Muscle layer of colon (tissue), 2 donors: ENCODE results near the gene AEBP2.

ENCODE experiments used
- H3K27ac ChIP-seq: one replicate; pipeline ENCODE4 v1.7.0; 2013; ENCODE audit warnings: low read depth, mild to moderate bottlenecking, low read length, moderate library complexity
- H3K27me3 ChIP-seq, 2 donors: one replicate each; pipeline ENCODE4 v1.7.0; 2013; ENCODE audit warnings: low read length in 2 of 2, mild to moderate bottlenecking in 2 of 2; ENCODE audit not compliant: insufficient read depth in 2 of 2, control insufficient read depth in 1 of 2
- H3K36me3 ChIP-seq: one replicate; pipeline ENCODE4 v1.7.0; 2013; ENCODE audit warnings: mild to moderate bottlenecking, low read length; ENCODE audit not compliant: insufficient read depth
- H3K4me1 ChIP-seq: one replicate; pipeline ENCODE4 v1.7.0; 2013; ENCODE audit warnings: mild to moderate bottlenecking, low read length; ENCODE audit not compliant: insufficient read depth
- H3K4me3 ChIP-seq, 2 donors: one replicate each; pipeline ENCODE4 v1.7.0; 2013; ENCODE audit warnings: low read length in 2 of 2, low read depth in 1 of 2, mild to moderate bottlenecking in 1 of 2, moderate library complexity in 1 of 2
- H3K9ac ChIP-seq: one replicate; pipeline ENCODE4 v1.7.0; 2013; ENCODE audit warnings: low read length
- H3K9me3 ChIP-seq: one replicate; pipeline ENCODE4 v1.7.0; 2013; ENCODE audit warnings: mild to moderate bottlenecking, low read length
- donor health status: abdominal sarcoma.
- donor health status: Adenocarcinoma of cecum.

Gene AEBP2

GRCh38 chr12:19489168-19489567 lies 49.9 kb downstream of the AEBP2 start:
- Histone ChIP-seq H3K27ac (no peak overlapping the region), H3K36me3 (peaks cover 6% of the 10 kb centered on the region), H3K9ac (no peak overlapping the region), H3K9me3 (no peaks in the 10 kb centered on the region), H3K27me3 (no peaks in the 10 kb centered on the region), H3K4me1 (peaks cover 7% of the 10 kb centered on the region), H3K4me3 (no peak overlapping the region)

GRCh38 chr12:19490908-19491307 lies 51.6 kb downstream of the AEBP2 start:
- no peaks in the 10 kb centered on the region for H3K27me3 ChIP-seq
- peaks cover 7% of the 10 kb centered on the region for H3K4me1 ChIP-seq
- H3K27ac ChIP-seq, result no peak overlapping the region
- H3K9ac ChIP-seq, result no peak overlapping the region
- peaks cover 10% of the 10 kb centered on the region for H3K36me3 ChIP-seq
- H3K4me3 ChIP-seq, result no peak overlapping the region
- H3K9me3 ChIP-seq, result no peaks in the 10 kb centered on the region

GRCh38 chr12:19491863-19492262 lies 52.6 kb downstream of the AEBP2 start:
- Histone ChIP-seq H3K27ac (no peak overlapping the region), H3K4me3 (no peak overlapping the region), H3K9me3 (no peaks in the 10 kb centered on the region), H3K27me3 (no peaks in the 10 kb centered on the region), H3K36me3 (peaks cover 10% of the 10 kb centered on the region), H3K4me1 (peaks cover 7% of the 10 kb centered on the region), H3K9ac (no peak overlapping the region)

GRCh38 chr12:19496219-19496878 lies 57.1 kb downstream of the AEBP2 start:
- no peak overlapping the region for H3K4me3 ChIP-seq
- H3K4me1 ChIP-seq, result peaks cover 7% of the 10 kb centered on the region
- H3K27ac ChIP-seq, result no peak overlapping the region
- H3K36me3 ChIP-seq, result peaks cover 10% of the 10 kb centered on the region
- no peaks in the 10 kb centered on the region for H3K9me3 ChIP-seq
- no peaks in the 10 kb centered on the region for H3K27me3 ChIP-seq
- H3K9ac ChIP-seq, result no peak overlapping the region

- no peaks in the 10 kb centered on the region for H3K27me3 ChIP-seq
- no peak overlapping the region for H3K9ac ChIP-seq
- no peak overlapping the region for H3K4me3 ChIP-seq
- H3K36me3 ChIP-seq, result peaks cover 10% of the 10 kb centered on the region
- no peak overlapping the region for H3K27ac ChIP-seq
- H3K4me1 ChIP-seq, result no peaks in the 10 kb centered on the region
- no peaks in the 10 kb centered on the region for H3K9me3 ChIP-seq
Measured at GRCh38 chr12:19498099-19498498, 58.8 kb downstream of the AEBP2 start.

GRCh38 chr12:19499030-19499429 lies 59.7 kb downstream of the AEBP2 start:
- H3K9ac ChIP-seq, result no peak overlapping the region
- no peaks in the 10 kb centered on the region for H3K9me3 ChIP-seq
- H3K27ac ChIP-seq, result no peak overlapping the region
- H3K27me3 ChIP-seq, result no peaks in the 10 kb centered on the region
- no peaks in the 10 kb centered on the region for H3K4me1 ChIP-seq
- no peak overlapping the region for H3K4me3 ChIP-seq
- H3K36me3 ChIP-seq, result peaks cover 4% of the 10 kb centered on the region

GRCh38 chr12:19506497-19506896 lies 67.2 kb downstream of the AEBP2 start:
- Histone ChIP-seq H3K27me3 (no peaks in the 10 kb centered on the region), H3K27ac (no peak overlapping the region), H3K9ac (no peak overlapping the region), H3K36me3 (no peaks in the 10 kb centered on the region), H3K9me3 (no peaks in the 10 kb centered on the region), H3K4me3 (no peak overlapping the region), H3K4me1 (no peaks in the 10 kb centered on the region)

- H3K4me3 ChIP-seq, result no peak overlapping the region
- H3K9me3 ChIP-seq, result no peaks in the 10 kb centered on the region
- no peak overlapping the region for H3K9ac ChIP-seq
- no peaks in the 10 kb centered on the region for H3K4me1 ChIP-seq
- H3K27me3 ChIP-seq, result no peaks in the 10 kb centered on the region
- H3K36me3 ChIP-seq, result no peaks in the 10 kb centered on the region
- H3K27ac ChIP-seq, result no peak overlapping the region
Measured at GRCh38 chr12:19507823-19508222, 68.5 kb downstream of the AEBP2 start.

GRCh38 chr12:19510461-19510860 lies 71.2 kb downstream of the AEBP2 start:
- no peak overlapping the region for H3K9ac ChIP-seq
- H3K9me3 ChIP-seq, result no peaks in the 10 kb centered on the region
- no peak overlapping the region for H3K27ac ChIP-seq
- H3K36me3 ChIP-seq, result peaks cover 3% of the 10 kb centered on the region
- no peaks in the 10 kb centered on the region for H3K27me3 ChIP-seq
- no peaks in the 10 kb centered on the region for H3K4me1 ChIP-seq
- H3K4me3 ChIP-seq, result no peak overlapping the region

GRCh38 chr12:19515179-19515578 lies 75.9 kb downstream of the AEBP2 start:
- no peaks in the 10 kb centered on the region for H3K27me3 ChIP-seq
- H3K4me1 ChIP-seq, result no peaks in the 10 kb centered on the region
- H3K9me3 ChIP-seq, result no peaks in the 10 kb centered on the region
- peaks cover 6% of the 10 kb centered on the region for H3K36me3 ChIP-seq
- H3K27ac ChIP-seq, result no peak overlapping the region
- no peak overlapping the region for H3K9ac ChIP-seq
- no peak overlapping the region for H3K4me3 ChIP-seq

GRCh38 chr12:19517583-19517982 lies 78.3 kb downstream of the AEBP2 start:
- Histone ChIP-seq H3K9ac (no peak overlapping the region), H3K4me3 (no peak overlapping the region), H3K36me3 (peaks cover 9% of the 10 kb centered on the region), H3K27ac (no peak overlapping the region), H3K9me3 (no peaks in the 10 kb centered on the region), H3K4me1 (no peaks in the 10 kb centered on the region), H3K27me3 (no peaks in the 10 kb centered on the region)

- H3K27ac ChIP-seq, result no peak overlapping the region
- H3K9me3 ChIP-seq, result no peaks in the 10 kb centered on the region
- no peak overlapping the region for H3K4me3 ChIP-seq
- no peaks in the 10 kb centered on the region for H3K27me3 ChIP-seq
- no peaks in the 10 kb centered on the region for H3K4me1 ChIP-seq
- peaks cover 9% of the 10 kb centered on the region for H3K36me3 ChIP-seq
- H3K9ac ChIP-seq, result no peak overlapping the region
Measured at GRCh38 chr12:19518209-19518608, 78.9 kb downstream of the AEBP2 start.
